HG02623 (cell line): ENCODE results near the gene TRIM7.
"Not testable (repeated sequence)": the region's sequence is repeated elsewhere in the genome, so short reads cannot be mapped to it uniquely, and the experiment has no call there.

Experiments used
- ATAC-seq: cut with Tn5 transposase; IDR thresholded peaks from one replicate; pipeline ENCODE4 v1.9.1; 2021; ENCODE audit warnings: moderate library complexity; ENCODE audit not compliant: unreplicated experiment

Gene TRIM7

GRCh38 chr5:181156758-181157157 is 48.2 kb downstream of the TRIM7 start:
- no peak for ATAC-seq

- no peak for ATAC-seq
These were observed 51.2 kb downstream of the TRIM7 start for GRCh38 chr5:181153814-181154213.

- no peak for ATAC-seq
These were observed 52.6 kb downstream of the TRIM7 start for GRCh38 chr5:181152406-181152805.

- no peak for ATAC-seq
These were observed 53.9 kb downstream of the TRIM7 start for GRCh38 chr5:181151146-181151545.

GRCh38 chr5:181149806-181150733 is 54.9 kb downstream of the TRIM7 start:
- no peak for ATAC-seq

GRCh38 chr5:181149355-181149754 is 55.6 kb downstream of the TRIM7 start:
- no peak for ATAC-seq

- ATAC-seq: not testable (repeated sequence)
These were observed 57.9 kb downstream of the TRIM7 start, which contains the start of gene OR2V2 for GRCh38 chr5:181146927-181147636. Gene OR2V2, plus strand, starts transcription at chr5:181147586. Its CDS starts 7,357 bp downstream, at chr5:181154943.

GRCh38 chr5:181145133-181145532 is 59.9 kb downstream of the TRIM7 start:
- ATAC-seq: no peak
